CD4-positive, alpha-beta T cell treated with Interleukin-4 for 1 hour (primary cell): ENCODE measurements around the gene RPL6.
A peak's percentile ranks its signal among the peaks of the same experiment; 100 is the strongest.
"Not testable (repeated sequence)": the region's sequence is repeated elsewhere in the genome, so short reads cannot be mapped to it uniquely, and the experiment has no call there.

Experiments used
- DNase-seq, 2 donors: peaks; one replicate each; pipeline ENCODE4 v3.0.0-alpha.2; 2020 to 2022

The RPL6 gene

GRCh38 chr12:112409064-112409905 lies at the start of gene RPL6:
TSS of gene RPL6 (minus strand) at chr12:112409605. CDS start at chr12:112408656, 949 bp downstream.
- DNase-seq = peak; percentile 86 to 90

- DNase-seq = no peak
These were observed 49.3 kb upstream of the RPL6 start for GRCh38 chr12:112458751-112459150.

GRCh38 chr12:112458330-112458729 lies 48.9 kb upstream of the RPL6 start:
- DNase-seq = no peak

DNA sequence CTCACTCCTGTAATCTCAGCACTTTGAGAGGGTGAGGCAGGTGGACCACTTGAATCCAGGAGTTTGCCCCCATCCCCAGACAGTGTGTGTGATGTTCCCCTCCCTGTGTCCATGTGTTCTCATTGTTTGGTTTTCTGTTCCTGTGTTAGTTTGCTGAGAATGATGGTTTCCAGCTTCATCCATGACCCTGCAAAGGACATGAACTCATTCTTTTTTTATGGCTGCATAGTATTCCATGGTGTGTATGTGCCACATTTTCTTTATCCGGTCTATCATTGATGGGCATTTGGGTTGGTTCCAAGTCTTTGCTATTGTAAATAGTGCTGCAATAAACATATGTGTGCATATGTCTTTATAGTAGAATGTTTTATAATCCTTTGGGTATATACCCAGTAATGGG lies 47.7 kb upstream of the RPL6 start:
- DNase-seq = not testable (repeated sequence)

DNA sequence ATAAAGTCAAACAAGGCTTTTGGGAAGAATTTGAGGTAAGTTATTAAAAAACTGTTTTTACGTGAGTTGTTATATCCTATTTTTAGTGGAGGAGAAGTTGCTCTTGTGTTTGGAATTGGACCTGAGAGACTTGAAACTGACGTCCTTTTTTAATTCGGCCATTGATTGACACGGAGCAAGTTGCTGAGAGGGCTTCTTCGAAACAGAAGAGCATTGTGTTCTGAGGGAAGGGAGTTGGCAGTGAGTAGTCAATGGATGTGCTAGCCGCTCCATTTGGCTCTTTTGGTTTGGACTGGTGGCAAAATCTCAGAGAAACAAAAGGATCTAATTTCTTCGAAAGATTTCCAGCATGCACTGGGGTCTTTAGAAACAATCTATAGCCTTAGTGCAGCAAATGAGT lies 46.6 kb upstream of the RPL6 start:
- no peak for DNase-seq

- DNase-seq = no peak
These were observed 41.3 kb upstream of the RPL6 start for GRCh38 chr12:112450725-112451124.

GRCh38 chr12:112448165-112448564 lies 38.8 kb upstream of the RPL6 start:
- DNase-seq = not testable (repeated sequence)

DNA sequence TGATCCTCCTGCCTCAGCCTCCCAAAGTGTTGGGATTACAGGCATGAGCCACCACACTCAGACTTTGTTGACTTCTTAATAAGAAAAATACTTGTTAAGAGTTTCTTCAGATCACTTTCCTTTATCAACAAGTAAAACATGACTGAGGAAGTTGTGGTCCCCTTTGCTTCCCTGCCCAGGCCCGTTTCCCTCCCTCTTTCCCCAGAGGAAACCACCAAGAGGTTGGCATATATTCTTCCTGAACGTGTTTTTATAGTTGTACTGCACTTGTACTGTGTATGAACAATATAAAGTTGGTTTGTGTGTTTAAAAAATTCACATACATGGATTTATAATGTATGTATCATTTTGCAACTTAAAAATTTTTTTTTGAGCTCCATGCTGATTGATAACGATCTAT lies 37.7 kb upstream of the RPL6 start:
- DNase-seq = no peak

GRCh38 chr12:112446008-112446725 lies 36.8 kb upstream of the RPL6 start:
- no peak for DNase-seq

GRCh38 chr12:112443916-112444315 lies 34.5 kb upstream of the RPL6 start:
- DNase-seq = no peak

DNA sequence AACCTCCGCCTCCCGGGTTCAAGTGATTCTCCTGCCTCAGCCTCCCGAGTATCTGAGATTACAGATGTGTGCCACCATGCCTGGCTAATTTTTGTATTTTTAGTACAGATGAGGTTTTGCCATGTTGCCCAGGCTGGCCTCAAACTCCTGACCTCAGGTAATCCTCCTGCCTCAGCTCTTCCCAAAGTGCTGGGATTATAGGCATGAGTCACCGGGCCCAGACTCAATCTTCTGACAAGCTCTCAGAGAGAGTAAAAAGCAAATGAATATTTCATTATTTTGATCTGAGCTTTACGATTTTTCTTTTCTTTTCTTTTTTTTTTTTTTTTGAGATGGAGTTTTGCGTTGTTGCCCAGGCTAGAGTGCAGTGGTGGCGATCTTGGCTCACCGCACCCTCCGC lies 31.2 kb upstream of the RPL6 start:
- not testable (repeated sequence) for DNase-seq

GRCh38 chr12:112439769-112440168 lies 30.4 kb upstream of the RPL6 start:
- DNase-seq = no peak

DNA sequence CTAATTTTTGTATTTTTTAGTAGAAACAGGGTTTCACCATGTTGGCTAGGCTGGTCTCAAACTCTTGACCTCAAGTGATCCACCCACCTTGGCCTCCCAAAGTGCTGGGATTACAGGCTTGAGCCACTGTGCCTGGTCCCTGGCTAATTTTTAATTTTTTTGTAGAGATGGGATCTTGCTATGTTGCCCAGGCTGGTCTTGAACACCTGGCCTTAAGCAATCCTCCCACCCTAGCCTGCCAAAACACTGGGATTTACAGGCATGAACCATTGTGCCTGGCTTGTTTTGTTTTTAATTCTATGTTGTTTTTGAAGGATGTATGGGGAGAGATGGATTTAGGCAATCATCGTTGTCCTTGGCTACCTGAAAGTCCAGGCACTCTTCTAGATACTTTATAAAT lies 29.2 kb upstream of the RPL6 start:
- not testable (repeated sequence) for DNase-seq

DNA sequence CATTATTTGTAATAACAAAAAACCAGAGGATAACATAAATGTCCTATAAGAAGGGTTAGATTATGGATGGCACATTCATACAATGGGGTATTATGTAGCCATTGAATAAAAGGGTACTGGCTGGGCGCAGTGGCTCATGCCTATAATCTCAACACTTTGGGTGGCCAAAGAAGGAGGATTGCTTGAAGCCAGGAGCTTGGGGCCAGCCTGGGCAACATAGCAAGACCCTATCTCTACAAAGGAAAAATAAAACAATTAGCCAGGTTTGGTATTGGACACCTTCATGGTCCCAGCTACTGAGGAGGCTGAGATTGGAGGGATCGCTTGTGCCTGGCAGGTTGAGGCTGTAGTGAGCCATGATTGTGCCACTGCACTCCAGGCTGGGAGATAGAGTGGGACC lies 24.1 kb upstream of the RPL6 start:
- no peak for DNase-seq

DNA sequence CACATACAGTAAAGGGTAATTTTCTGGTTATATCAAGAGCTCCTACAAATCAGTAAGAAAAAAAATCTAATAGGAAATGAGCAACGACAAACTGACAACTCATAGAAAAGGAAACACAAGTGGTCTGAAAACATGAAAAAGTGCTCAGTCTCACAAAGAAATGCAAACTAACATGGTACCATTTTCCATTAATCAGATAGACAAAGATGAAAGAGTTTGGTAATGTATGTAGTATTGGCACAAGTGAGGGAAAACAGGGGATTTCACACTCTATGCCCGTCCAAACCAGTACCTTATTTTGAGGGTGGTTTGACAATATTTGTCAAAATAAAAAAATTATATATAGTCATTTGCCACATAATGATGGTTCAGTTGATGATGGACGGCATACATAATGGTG lies 22.6 kb upstream of the RPL6 start:
- no peak for DNase-seq

GRCh38 chr12:112430929-112431328 lies 21.5 kb upstream of the RPL6 start:
- DNase-seq = no peak

GRCh38 chr12:112427760-112428159 lies 18.4 kb upstream of the RPL6 start:
- no peak for DNase-seq

DNA sequence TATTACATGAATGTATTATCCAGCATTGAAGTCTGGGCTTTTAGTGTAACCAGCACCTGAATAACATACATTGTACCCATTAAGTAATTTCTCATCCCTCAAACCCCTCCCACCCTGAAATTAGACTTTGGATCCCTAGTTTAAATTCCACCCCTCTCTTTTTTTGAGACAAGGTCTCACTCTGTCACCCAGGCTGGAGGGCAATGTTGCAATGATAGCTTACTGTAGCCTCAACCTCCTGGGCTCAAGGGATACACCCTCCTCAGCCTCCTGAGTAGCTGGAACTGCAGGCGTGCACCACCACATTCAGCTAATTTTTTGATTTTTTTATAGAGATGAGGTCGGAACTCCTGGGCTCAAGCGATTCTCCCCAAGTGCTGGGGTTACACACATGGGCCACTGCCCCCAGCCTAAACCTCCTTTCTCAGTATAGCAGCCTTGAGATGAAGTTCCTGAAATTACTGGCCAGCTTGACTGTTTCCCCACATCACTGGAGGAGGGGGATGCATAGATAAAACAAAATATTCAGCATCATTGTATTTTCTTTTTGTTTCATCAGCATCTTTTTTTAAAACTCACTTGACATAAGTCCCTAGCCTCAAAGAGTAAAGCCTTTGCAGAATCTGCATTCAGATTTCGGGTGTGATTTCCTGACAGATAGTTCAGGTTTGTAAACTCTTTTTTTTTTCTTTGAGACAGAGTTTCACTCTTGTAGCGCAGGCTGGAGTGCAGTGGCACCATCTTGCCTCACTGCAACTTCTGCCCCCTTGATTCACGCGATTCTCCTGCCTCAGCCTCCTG lies 16.4 kb upstream of the RPL6 start:
- no peak for DNase-seq

DNA sequence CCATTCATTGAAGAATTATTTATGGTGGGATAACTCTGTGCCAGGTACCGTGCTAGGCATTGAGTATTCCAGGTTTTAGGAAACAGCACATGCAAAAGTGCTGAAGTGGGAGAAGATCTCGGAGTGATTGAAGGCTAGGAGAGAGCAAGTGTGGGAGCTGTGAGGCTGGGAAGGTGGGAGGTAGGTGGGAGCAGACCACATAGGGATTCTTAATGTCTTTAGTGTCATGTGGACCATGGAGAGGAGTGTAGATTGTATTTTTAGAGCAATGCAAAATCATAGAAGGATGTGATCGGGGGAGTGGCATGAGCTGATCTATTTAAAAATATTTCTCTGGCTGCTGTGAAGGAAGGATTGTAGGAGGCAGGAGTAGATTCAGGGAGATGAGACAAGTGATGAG lies 14.7 kb upstream of the RPL6 start:
- DNase-seq = no peak

- DNase-seq = no peak
These were observed 13.1 kb upstream of the RPL6 start for GRCh38 chr12:112422531-112422930.

- DNase-seq = no peak
These were observed 12.0 kb upstream of the RPL6 start for GRCh38 chr12:112421363-112421762.

GRCh38 chr12:112420740-112421139 lies 11.3 kb upstream of the RPL6 start:
- DNase-seq = no peak
